ENCODE data around the gene DLG2.

DNA sequence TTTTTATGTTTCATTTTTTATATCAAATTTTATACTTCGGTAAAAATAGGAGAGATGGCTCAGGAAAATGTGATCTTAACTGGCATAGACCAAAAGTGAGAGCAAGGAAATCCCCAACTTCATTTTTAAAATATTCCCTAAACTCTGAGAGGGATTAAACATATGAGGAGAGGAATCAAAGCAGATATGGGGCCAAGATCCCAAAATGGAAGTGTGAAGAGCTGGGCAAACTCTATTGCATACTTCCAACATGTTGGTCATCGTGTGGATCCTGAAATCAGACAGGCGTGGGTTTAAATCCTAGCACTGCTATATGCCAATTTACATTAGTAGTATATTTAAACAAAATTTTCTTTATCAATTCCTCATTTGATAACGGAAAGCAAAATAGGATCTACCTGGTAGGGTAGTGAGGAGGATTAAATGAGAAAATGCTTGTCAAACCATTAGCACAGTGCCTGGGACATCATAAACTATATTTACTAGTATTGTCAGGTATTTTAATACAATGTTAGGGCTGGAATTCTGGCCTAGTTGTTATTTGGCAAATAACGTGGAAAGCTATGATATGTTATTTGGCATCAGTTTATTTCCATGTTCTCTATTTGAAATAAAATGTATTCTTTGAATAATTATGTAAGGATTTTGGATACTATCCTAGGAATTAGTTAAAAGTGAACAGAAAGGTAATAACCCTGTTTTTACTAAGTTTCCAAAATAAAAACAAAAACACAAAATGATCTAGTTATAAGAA, 1948.1 kb downstream of the DLG2 start:
- TF ChIP-seq, protein P1, sequence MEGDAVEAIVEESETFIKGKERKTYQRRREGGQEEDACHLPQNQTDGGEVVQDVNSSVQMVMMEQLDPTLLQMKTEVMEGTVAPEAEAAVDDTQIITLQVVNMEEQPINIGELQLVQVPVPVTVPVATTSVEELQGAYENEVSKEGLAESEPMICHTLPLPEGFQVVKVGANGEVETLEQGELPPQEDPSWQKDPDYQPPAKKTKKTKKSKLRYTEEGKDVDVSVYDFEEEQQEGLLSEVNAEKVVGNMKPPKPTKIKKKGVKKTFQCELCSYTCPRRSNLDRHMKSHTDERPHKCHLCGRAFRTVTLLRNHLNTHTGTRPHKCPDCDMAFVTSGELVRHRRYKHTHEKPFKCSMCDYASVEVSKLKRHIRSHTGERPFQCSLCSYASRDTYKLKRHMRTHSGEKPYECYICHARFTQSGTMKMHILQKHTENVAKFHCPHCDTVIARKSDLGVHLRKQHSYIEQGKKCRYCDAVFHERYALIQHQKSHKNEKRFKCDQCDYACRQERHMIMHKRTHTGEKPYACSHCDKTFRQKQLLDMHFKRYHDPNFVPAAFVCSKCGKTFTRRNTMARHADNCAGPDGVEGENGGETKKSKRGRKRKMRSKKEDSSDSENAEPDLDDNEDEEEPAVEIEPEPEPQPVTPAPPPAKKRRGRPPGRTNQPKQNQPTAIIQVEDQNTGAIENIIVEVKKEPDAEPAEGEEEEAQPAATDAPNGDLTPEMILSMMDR (conservative IDR thresholded peaks at IDR 0.05; ENCODE audit: low read length), result no peak
- no peak for TF ChIP-seq EZH2phosphoT487 (IDR thresholded peaks at IDR 0.05; ENCODE audit: borderline replicate concordance, low read depth, low read length)
